Endodermal cell (in vitro differentiated cells): Measurements from ENCODE around the gene SLC12A3. TPM values are rescaled to one million over a fixed set of nuclear protein-coding genes. Genes with fewer than 3 reads are reported as not detected.

Experiments
- DNase-seq: peaks from one replicate; pipeline ENCODE4 v3.0.0-alpha.2; 2017
- H3K27ac ChIP-seq: 2 replicates; pipeline ENCODE4 v1.5.1; 2013; ENCODE audit warnings: mild to moderate bottlenecking, low read depth, low read length, moderate library complexity
- H3K27me3 ChIP-seq: 2 replicates; pipeline ENCODE4 v1.6.1; 2013; ENCODE audit warnings: mild to moderate bottlenecking, low read length, moderate library complexity; ENCODE audit not compliant: insufficient read depth, control insufficient read depth, poor library complexity, severe bottlenecking
- H3K36me3 ChIP-seq: 2 replicates; pipeline ENCODE4 v1.7.0; 2013; ENCODE audit warnings: mild to moderate bottlenecking, low read length, moderate library complexity; ENCODE audit not compliant: control insufficient read depth, insufficient read depth
- H3K4me1 ChIP-seq: one replicate; pipeline ENCODE4 v1.7.0; 2013; ENCODE audit warnings: low read length; ENCODE audit not compliant: control insufficient read depth, insufficient read depth
- H3K4me3 ChIP-seq: 2 replicates; pipeline ENCODE4 v1.5.1; 2013; ENCODE audit warnings: mild to moderate bottlenecking, low read length, moderate library complexity
- H3K9ac ChIP-seq: 2 replicates; pipeline ENCODE4 v1.6.1; 2013; ENCODE audit warnings: mild to moderate bottlenecking, low read length, moderate library complexity; ENCODE audit not compliant: poor library complexity, severe bottlenecking; ENCODE audit errors: extremely low read depth
- H3K9me3 ChIP-seq: 2 replicates; pipeline ENCODE4 v1.6.1; 2013; ENCODE audit warnings: mild to moderate bottlenecking, low read length, moderate library complexity; ENCODE audit not compliant: control insufficient read depth
- H3K27ac Mint-ChIP-seq: 2 replicates; pipeline ENCODE4 v1.8.0; 2020; ENCODE audit warnings: mixed read lengths
- H3K27me3 Mint-ChIP-seq: 2 replicates; pipeline ENCODE4 v1.8.0; 2021; ENCODE audit warnings: mild to moderate bottlenecking, mixed read lengths; ENCODE audit not compliant: insufficient read depth
- H3K36me3 Mint-ChIP-seq: 2 replicates; pipeline ENCODE4 v1.8.0; 2020; ENCODE audit warnings: low read depth, mixed read lengths
- H3K4me1 Mint-ChIP-seq: 2 replicates; pipeline ENCODE4 v1.8.0; 2020; ENCODE audit warnings: mixed read lengths
- H3K4me3 Mint-ChIP-seq: 2 replicates; pipeline ENCODE4 v1.8.0; 2020; ENCODE audit warnings: mild to moderate bottlenecking, moderate library complexity, mixed read lengths
- H3K9me3 Mint-ChIP-seq: 2 replicates; pipeline ENCODE4 v1.8.0; 2020; ENCODE audit warnings: mild to moderate bottlenecking, mixed read lengths
- CTCF ChIP-seq: fragments of 200-600 bp; sonication (generic); conservative IDR thresholded peaks from 2 replicates; pipeline ENCODE4 v1.5.0; 2021; ENCODE audit warnings: antibody characterized with exemption, mild to moderate bottlenecking
- WGBS, 2 experiments: methylation state at CpG; one replicate each; pipeline versions ENCODE4 v1.1.5 to v1.1.7; 2013; ENCODE audit warnings: missing lambda C conversion rate in 2 of 2, mixed read lengths in 1 of 2; ENCODE audit not compliant: insufficient coverage in 1 of 2, insufficient read length in 1 of 2; 5-methylcytosine and 5-hydroxymethylcytosine counted together
- total RNA-seq, 2 donors: library from RNA; stranded (reverse); fragmentation: NEBNext Ultra II Directional in 1 of 2; extraction: Animal tissue kit (Norgen Biotek cat#: 25700) in 1 of 2; gene quantifications; 2 replicates in 1 of 2; 3 replicates in 1 of 2; pipeline ENCODE4 v1.2.1, GENCODE V29; 2021

SLC12A3 gene
- total RNA-seq, 2 donors from 2014 or later: not detected

GRCh38 chr16:56903866-56904265, 38.9 kb downstream of the SLC12A3 start:
- WGBS, 2 experiments: 100% methylated on average over 1 to 2 of the region's 2 CpGs
- Histone ChIP-seq H3K9ac (no peak overlapping the region), H3K4me3 (no peak overlapping the region), H3K27me3 (peaks cover 10% of the 10 kb centered on the region), H3K36me3 (no peaks in the 10 kb centered on the region), H3K4me1 (no peaks in the 10 kb centered on the region), H3K27ac (no peak overlapping the region), H3K9me3 (no peaks in the 10 kb centered on the region)
- Mint-ChIP-seq H3K4me1 (no peaks in the 10 kb centered on the region), H3K36me3 (no peaks in the 10 kb centered on the region), H3K9me3 (peaks cover 3% of the 10 kb centered on the region), H3K4me3 (no peak overlapping the region), H3K27ac (no peak overlapping the region), H3K27me3 (no peaks in the 10 kb centered on the region)
- DNase-seq: no peak
- TF ChIP-seq CTCF: no peak

GRCh38 chr16:56907401-56907800, 42.4 kb downstream of the SLC12A3 start:
- H3K4me3 Mint-ChIP-seq: no peak overlapping the region
- Histone ChIP-seq H3K9me3 (no peaks in the 10 kb centered on the region), H3K36me3 (no peaks in the 10 kb centered on the region), H3K9ac (no peak overlapping the region), H3K4me3 (no peak overlapping the region), H3K4me1 (no peaks in the 10 kb centered on the region), H3K27ac (no peak overlapping the region), H3K27me3 (no peaks in the 10 kb centered on the region)
- H3K4me1 Mint-ChIP-seq: no peaks in the 10 kb centered on the region
- H3K27me3 Mint-ChIP-seq: no peaks in the 10 kb centered on the region
- H3K36me3 Mint-ChIP-seq: no peaks in the 10 kb centered on the region
- H3K9me3 Mint-ChIP-seq: peaks cover 3% of the 10 kb centered on the region
- WGBS, 2 experiments: 97 to 100% methylated on average over 1 to 3 of the region's 3 CpGs
- no peak for TF ChIP-seq CTCF
- no peak overlapping the region for H3K27ac Mint-ChIP-seq
- no peak for DNase-seq

GRCh38 chr16:56909527-56909979, 44.5 kb downstream of the SLC12A3 start:
- no peak for DNase-seq
- H3K9ac ChIP-seq: no peak overlapping the region
- Mint-ChIP-seq H3K36me3 (no peaks in the 10 kb centered on the region), H3K9me3 (peaks cover 3% of the 10 kb centered on the region), H3K4me3 (no peak overlapping the region), H3K27me3 (no peaks in the 10 kb centered on the region), H3K4me1 (no peaks in the 10 kb centered on the region), H3K27ac (no peak overlapping the region)
- no peaks in the 10 kb centered on the region for H3K27me3 ChIP-seq
- no peaks in the 10 kb centered on the region for H3K9me3 ChIP-seq
- WGBS, 2 experiments: 83 to 90% methylated on average over 6 to 7 of the region's 7 CpGs
- TF ChIP-seq CTCF: no peak
- H3K4me1 ChIP-seq: no peaks in the 10 kb centered on the region
- H3K36me3 ChIP-seq: no peaks in the 10 kb centered on the region
- H3K27ac ChIP-seq: no peak overlapping the region
- H3K4me3 ChIP-seq: no peak overlapping the region
